Testis (tissue), 5 donors: Measurements from ENCODE around the gene KDM5C. TPM values are rescaled to one million over a fixed set of nuclear protein-coding genes. Genes with fewer than 3 reads are reported as not detected.

ENCODE experiments used
- DNase-seq: peaks from one replicate; pipeline ENCODE4 v3.0.0-alpha.2; 2019
- H3K27ac ChIP-seq, 2 donors: fragments of 200-600 bp; sonication (generic); one replicate each; pipeline ENCODE4 v1.5.1; 2019
- H3K27me3 ChIP-seq: fragments of 200-600 bp; sonication (generic); one replicate; pipeline ENCODE4 v1.5.1; 2019
- H3K36me3 ChIP-seq: fragments of 200-600 bp; sonication (generic); one replicate; pipeline ENCODE4 v1.5.1; 2017; ENCODE audit warnings: low read depth; ENCODE audit errors: missing control alignments
- H3K4me1 ChIP-seq: fragments of 200-600 bp; sonication (generic); one replicate; pipeline ENCODE4 v1.5.1; 2019
- H3K4me3 ChIP-seq, 2 donors: fragments of 200-600 bp; sonication (generic); one replicate each; pipeline ENCODE4 v1.5.1; 2017 to 2019
- H3K9me3 ChIP-seq: fragments of 200-600 bp; sonication (generic); one replicate; pipeline ENCODE4 v1.5.1; 2017
- POLR2A ChIP-seq: fragments of 450-650 bp; IDR thresholded peaks from one replicate; pipeline ENCODE4 v1.6.1; 2017; ENCODE audit warnings: antibody characterized with exemption, mild to moderate bottlenecking, moderate library complexity
- WGBS, 2 donors: methylation state at CpG; one replicate each; pipeline ENCODE4 v1.1.5; 2018; 5-methylcytosine and 5-hydroxymethylcytosine counted together
- intact Hi-C: fragments of 100-400 bp; cut with DNase I; formaldehyde crosslinking; loops from one replicate; pipeline ENCODE4 v1.15.1; 2023; ENCODE audit warnings: low total_unique reads
- long read RNA-seq, 2 donors: transcript quantifications; one replicate each; lab custom pipeline, GENCODE V29; 2026
- polyA plus RNA-seq: library from polyadenylated mRNA; stranded (reverse); fragments of 350-450 nt; fragmentation: Illumina TruSeq; extraction: RNeasy Lipid Tissue Mini Kit (QIAGEN cat#74804); gene quantifications from one replicate; pipeline ENCODE4 v1.2.3, GENCODE V29; 2014; ENCODE audit warnings: low read depth, low replicate concordance; ENCODE audit not compliant: insufficient read depth
- total RNA-seq, 2 donors: library from RNA; depleted of rRNA; stranded (reverse); fragments of >200 nt; gene quantifications; one replicate each; pipeline ENCODE4 v1.2.3, GENCODE V29; 2016
- TF ChIP-seq, protein P1 (sequence below), 3 experiments: fragments of 450-650 bp in 2 of 3; fragments of 200-600 bp in 1 of 3; sonication (generic) in 1 of 3; IDR thresholded peaks; one replicate each; pipeline ENCODE4 v1.5.1; 2016 to 2019; ENCODE audit warnings: antibody characterized with exemption in 3 of 3, mild to moderate bottlenecking in 2 of 3, moderate library complexity in 1 of 3

Gene KDM5C
- total RNA-seq (100 to 1,000 TPM; 104 to 134 TPM), polyA plus RNA-seq (40.1 TPM)
- long read RNA-seq, donor 1, full-length matches to known transcripts: 3 of 13 reads
- long read RNA-seq, donor 1, partial matches to known transcripts: 10 of 13 reads
- long read RNA-seq, donor 1, other reads (novel, unspliced or antisense): 0 of 13 reads
- long read RNA-seq, donor 2, partial matches to known transcripts: 21 of 21 reads
- long read RNA-seq, donor 2, other reads (novel, unspliced or antisense): 0 of 21 reads

DNA sequence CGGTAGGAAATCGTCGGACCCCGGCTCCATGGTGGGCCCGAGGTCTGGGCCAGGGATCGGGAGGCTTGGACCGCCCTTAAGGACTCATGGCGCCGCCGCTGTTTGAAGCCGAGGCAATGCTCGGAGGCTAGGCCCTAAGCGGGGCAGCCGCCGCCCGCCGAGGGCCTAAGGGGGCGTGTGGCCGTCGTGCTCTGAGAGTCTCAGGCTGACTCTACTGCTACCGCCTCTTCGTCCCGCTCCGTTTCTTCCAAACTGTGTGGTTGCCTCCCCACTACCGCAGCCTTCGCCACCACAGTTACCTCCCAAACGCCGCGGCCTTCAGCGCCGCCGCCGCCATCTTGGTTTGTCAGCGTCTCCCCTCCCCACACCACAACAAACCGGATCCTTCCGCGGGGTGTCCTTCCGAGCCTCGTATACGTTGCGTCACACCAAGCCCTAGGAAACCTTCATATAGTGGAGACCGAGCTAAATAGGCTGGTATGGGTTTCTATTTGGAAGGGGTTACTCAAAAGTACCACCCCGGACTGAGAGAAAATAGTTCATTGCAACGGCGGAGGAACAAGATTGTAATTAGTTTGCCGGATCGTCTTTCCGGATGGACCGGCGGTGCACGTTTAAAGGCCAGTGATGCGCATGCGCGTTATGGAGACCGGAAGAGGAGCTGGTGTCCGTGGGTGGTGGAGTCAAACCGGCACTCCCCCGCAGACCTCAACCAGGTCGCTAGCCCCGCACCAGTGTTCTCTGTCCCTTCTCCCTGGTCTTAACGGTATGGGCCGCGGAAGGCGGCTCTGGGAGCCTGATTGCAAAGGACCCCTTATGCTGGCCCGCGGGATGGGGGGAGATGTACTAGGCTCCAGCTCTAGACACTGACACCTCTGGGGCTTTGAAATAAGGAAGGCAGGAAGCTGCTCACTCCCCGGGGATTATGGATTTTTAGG is at the start of gene KDM5C:
Gene KDM5C, minus strand, starts transcription at position 348 of the 938 bp plus-strand sequence. Its CDS starts 318 bp downstream, at position 30.
- intact Hi-C loops: no loop called here
- TF ChIP-seq, protein P1, sequence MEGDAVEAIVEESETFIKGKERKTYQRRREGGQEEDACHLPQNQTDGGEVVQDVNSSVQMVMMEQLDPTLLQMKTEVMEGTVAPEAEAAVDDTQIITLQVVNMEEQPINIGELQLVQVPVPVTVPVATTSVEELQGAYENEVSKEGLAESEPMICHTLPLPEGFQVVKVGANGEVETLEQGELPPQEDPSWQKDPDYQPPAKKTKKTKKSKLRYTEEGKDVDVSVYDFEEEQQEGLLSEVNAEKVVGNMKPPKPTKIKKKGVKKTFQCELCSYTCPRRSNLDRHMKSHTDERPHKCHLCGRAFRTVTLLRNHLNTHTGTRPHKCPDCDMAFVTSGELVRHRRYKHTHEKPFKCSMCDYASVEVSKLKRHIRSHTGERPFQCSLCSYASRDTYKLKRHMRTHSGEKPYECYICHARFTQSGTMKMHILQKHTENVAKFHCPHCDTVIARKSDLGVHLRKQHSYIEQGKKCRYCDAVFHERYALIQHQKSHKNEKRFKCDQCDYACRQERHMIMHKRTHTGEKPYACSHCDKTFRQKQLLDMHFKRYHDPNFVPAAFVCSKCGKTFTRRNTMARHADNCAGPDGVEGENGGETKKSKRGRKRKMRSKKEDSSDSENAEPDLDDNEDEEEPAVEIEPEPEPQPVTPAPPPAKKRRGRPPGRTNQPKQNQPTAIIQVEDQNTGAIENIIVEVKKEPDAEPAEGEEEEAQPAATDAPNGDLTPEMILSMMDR (IDR thresholded peaks at IDR 0.05): no peak
- no peak for TF ChIP-seq POLR2A
- Histone ChIP-seq H3K9me3 (no peaks in the 10 kb centered on the region), H3K4me1 (peaks cover 4% of the 10 kb centered on the region), H3K36me3 (no peaks in the 10 kb centered on the region), H3K27me3 (no peaks in the 10 kb centered on the region), H3K27ac (peak within 1 kb of the TSS; percentile 90), H3K4me3 (peak within 1 kb of the TSS; percentile 69 to 86)
- peak; percentile 90 for DNase-seq
- WGBS, 2 donors: 0 to 1% methylated on average over 2 to 47 of the region's 67 CpGs

DNA sequence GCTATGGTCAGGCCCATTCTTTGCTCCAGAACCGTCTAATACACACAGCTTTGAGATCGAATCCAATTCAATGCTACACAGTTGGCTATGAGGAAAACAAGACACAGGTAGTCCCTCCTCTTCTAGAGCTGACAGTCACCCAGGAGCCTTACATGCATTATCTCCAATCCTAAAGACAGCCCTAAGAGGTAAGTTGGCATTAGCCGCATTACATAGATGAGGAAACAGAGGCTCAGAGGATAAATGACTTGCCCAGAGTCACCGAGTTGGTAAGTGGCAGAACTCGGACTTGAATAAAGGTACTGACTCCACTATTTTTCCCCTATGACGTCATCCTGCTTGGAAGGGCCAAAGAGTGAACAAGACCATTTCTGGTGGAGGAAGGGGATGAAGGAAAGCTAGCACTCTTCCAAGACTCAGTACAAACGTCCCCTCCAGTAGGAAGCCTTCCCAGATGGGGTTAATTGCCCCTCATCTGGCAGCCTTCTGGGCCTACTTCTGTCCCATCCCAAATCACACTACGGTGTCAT is 47.9 kb upstream of the KDM5C start:
- intact Hi-C loops: no loop called here
- no peaks in the 10 kb centered on the region for H3K36me3 ChIP-seq
- no peak for DNase-seq
- no peak overlapping the region for H3K4me3 ChIP-seq
- no peaks in the 10 kb centered on the region for H3K27me3 ChIP-seq
- H3K9me3 ChIP-seq: no peaks in the 10 kb centered on the region
- TF ChIP-seq, protein P1 (IDR thresholded peaks at IDR 0.05): no peak
- TF ChIP-seq POLR2A: no peak
- no peak overlapping the region for H3K27ac ChIP-seq
- no peaks in the 10 kb centered on the region for H3K4me1 ChIP-seq
- 77 to 92% methylated on average over 7 to 8 of the region's 8 CpGs for WGBS, 2 donors

DNA sequence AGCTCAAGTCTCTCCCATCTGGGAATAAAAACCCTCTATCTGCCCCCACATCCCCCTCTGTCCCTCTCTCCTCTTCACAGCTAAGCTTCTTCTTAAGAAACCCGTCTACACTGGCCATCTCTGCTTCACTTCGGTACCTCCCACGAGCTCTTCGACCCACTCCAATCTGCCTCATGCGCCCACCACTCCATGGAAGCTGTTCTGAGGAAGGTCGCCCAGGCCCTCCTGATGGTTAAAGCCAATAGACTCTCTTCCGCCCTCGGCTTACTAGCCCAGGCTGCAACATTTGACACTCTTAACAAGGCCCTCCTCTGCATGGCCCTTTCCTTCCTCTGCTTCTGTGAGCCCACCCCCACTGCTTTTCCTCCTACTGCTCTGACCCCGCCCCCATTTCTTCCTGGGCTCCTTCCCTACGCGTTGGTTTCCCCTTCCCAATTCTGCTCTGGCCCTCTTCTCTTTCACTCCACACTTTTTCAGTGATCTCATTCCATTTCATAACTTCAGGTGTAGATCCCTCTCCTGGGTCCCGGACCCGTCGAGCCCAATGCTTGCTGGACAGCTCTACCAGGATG is 44.6 kb upstream of the KDM5C start:
- Histone ChIP-seq H3K4me1 (no peaks in the 10 kb centered on the region), H3K27ac (no peak overlapping the region), H3K27me3 (no peaks in the 10 kb centered on the region), H3K9me3 (no peaks in the 10 kb centered on the region), H3K4me3 (no peak overlapping the region), H3K36me3 (no peaks in the 10 kb centered on the region)
- intact Hi-C loops: no loop called here
- DNase-seq: no peak
- WGBS, 2 donors: 88 to 95% methylated on average over 11 to 14 of the region's 14 CpGs
- TF ChIP-seq, protein P1 (IDR thresholded peaks at IDR 0.05): no peak
- TF ChIP-seq POLR2A: no peak

DNA sequence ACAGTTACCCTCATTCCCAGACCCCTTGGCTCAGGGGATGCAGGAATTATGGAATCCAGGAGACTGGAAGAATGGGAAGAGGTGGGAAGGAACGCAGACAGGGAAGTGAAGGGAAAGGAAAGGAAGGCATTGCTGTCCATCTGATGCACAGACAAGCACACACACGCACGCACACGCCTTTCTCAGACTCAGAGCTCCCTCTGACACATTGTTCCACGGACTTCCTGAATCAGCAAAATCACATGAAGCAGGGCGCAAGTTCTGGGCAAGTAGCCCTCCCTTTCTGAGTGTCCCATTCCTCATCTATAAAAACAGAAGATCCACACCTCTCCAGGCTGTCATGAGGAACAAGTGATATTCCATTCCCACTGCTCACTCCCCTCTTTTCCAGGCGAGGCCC is 43.2 kb upstream of the KDM5C start:
- WGBS, 2 donors: 80 to 85% methylated on average over 7 of the region's 7 CpGs
- intact Hi-C loops: no loop called here
- Histone ChIP-seq H3K27me3 (no peaks in the 10 kb centered on the region), H3K36me3 (no peaks in the 10 kb centered on the region), H3K9me3 (no peaks in the 10 kb centered on the region), H3K4me3 (no peak overlapping the region), H3K27ac (no peak overlapping the region), H3K4me1 (no peaks in the 10 kb centered on the region)
- no peak for TF ChIP-seq POLR2A
- TF ChIP-seq, protein P1 (IDR thresholded peaks at IDR 0.05): no peak
- DNase-seq: no peak
